Measurements from ENCODE around the gene SSX7.

- TF ChIP-seq YY1 (IDR thresholded peaks at IDR 0.05; ENCODE audit: insufficient read depth, insufficient read length) (no peak), ZNF274 (IDR thresholded peaks at IDR 0.05; ENCODE audit: low read depth, low read length) (no peak)
Measured at GRCh38 chrX:52598886-52599285, 55.8 kb downstream of the SSX7 start.
